Measurements from ENCODE around the gene TFCP2L1. TPM values are rescaled to one million over a fixed set of nuclear protein-coding genes. Genes with fewer than 3 reads are reported as not detected.

The TFCP2L1 gene
- total and polyA plus RNA-seq, 2 experiments from 2014 or later, result 0.94 to 6.4 TPM

DNA sequence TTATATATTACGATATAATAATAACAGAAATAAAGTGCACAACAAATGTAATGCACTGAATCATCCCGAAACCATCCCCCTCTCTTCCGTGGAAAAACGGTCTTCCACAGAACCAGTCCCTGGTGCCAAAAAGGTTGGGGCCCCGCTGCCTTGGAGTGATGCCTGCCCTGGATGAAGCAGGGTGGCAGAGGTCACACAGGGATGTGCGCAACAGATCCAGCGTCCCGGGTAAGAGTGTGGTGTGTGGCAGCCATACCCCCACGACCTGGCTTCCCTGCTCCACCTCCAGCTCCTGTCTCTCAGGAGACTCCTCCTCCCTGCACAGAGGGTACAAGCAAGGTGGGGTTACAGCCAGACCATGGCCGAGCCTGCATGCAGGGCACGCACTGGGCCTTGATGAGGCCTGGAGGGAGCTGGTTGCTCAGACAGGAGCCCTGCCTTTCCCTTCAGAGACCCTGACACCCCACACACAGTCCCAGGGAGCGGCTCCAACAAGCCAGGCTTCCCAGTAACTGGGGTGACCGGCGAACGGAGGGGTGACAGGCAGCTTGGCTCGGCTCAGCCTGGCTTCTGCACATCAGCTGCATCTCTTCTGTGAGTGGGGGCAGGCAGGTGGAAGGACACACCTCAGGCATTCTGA lies 41.1 kb downstream of the TFCP2L1 start:
- TF ChIP-seq, protein P1, sequence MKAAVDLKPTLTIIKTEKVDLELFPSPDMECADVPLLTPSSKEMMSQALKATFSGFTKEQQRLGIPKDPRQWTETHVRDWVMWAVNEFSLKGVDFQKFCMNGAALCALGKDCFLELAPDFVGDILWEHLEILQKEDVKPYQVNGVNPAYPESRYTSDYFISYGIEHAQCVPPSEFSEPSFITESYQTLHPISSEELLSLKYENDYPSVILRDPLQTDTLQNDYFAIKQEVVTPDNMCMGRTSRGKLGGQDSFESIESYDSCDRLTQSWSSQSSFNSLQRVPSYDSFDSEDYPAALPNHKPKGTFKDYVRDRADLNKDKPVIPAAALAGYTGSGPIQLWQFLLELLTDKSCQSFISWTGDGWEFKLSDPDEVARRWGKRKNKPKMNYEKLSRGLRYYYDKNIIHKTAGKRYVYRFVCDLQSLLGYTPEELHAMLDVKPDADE (IDR thresholded peaks at IDR 0.05), result no peak
- TF ChIP-seq POLR2AphosphoS5 (IDR thresholded peaks at IDR 0.05; ENCODE audit: low read depth) (no peak), NANOG (IDR thresholded peaks at IDR 0.05; ENCODE audit: borderline replicate concordance) (no peak), ZNF331 (CRISPR knock-in tag; IDR thresholded peaks at IDR 0.05; ENCODE audit: low read depth) (no peak), JUNB (IDR thresholded peaks at IDR 0.05; ENCODE audit: unreplicated experiment) (no peak), EZH2phosphoT487 (IDR thresholded peaks at IDR 0.05; ENCODE audit: unreplicated experiment) (no peak), CREB1 (CRISPR knock-in tag; IDR thresholded peaks at IDR 0.05; ENCODE audit: low read depth) (no peak), ZNF114 (CRISPR knock-in tag; IDR thresholded peaks at IDR 0.05) (no peak), ZNF462 (CRISPR knock-in tag; IDR thresholded peaks at IDR 0.05) (no peak), EZH2 (IDR thresholded peaks at IDR 0.05; ENCODE audit: low read depth, unreplicated experiment) (no peak), STAT1 (IDR thresholded peaks at IDR 0.05; ENCODE audit: unreplicated experiment) (no peak)
- TF ChIP-seq, protein P2, sequence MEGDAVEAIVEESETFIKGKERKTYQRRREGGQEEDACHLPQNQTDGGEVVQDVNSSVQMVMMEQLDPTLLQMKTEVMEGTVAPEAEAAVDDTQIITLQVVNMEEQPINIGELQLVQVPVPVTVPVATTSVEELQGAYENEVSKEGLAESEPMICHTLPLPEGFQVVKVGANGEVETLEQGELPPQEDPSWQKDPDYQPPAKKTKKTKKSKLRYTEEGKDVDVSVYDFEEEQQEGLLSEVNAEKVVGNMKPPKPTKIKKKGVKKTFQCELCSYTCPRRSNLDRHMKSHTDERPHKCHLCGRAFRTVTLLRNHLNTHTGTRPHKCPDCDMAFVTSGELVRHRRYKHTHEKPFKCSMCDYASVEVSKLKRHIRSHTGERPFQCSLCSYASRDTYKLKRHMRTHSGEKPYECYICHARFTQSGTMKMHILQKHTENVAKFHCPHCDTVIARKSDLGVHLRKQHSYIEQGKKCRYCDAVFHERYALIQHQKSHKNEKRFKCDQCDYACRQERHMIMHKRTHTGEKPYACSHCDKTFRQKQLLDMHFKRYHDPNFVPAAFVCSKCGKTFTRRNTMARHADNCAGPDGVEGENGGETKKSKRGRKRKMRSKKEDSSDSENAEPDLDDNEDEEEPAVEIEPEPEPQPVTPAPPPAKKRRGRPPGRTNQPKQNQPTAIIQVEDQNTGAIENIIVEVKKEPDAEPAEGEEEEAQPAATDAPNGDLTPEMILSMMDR (conservative IDR thresholded peaks at IDR 0.05; ENCODE audit: low read depth in 2 of 2), result no peak
- TF ChIP-seq, protein P3, sequence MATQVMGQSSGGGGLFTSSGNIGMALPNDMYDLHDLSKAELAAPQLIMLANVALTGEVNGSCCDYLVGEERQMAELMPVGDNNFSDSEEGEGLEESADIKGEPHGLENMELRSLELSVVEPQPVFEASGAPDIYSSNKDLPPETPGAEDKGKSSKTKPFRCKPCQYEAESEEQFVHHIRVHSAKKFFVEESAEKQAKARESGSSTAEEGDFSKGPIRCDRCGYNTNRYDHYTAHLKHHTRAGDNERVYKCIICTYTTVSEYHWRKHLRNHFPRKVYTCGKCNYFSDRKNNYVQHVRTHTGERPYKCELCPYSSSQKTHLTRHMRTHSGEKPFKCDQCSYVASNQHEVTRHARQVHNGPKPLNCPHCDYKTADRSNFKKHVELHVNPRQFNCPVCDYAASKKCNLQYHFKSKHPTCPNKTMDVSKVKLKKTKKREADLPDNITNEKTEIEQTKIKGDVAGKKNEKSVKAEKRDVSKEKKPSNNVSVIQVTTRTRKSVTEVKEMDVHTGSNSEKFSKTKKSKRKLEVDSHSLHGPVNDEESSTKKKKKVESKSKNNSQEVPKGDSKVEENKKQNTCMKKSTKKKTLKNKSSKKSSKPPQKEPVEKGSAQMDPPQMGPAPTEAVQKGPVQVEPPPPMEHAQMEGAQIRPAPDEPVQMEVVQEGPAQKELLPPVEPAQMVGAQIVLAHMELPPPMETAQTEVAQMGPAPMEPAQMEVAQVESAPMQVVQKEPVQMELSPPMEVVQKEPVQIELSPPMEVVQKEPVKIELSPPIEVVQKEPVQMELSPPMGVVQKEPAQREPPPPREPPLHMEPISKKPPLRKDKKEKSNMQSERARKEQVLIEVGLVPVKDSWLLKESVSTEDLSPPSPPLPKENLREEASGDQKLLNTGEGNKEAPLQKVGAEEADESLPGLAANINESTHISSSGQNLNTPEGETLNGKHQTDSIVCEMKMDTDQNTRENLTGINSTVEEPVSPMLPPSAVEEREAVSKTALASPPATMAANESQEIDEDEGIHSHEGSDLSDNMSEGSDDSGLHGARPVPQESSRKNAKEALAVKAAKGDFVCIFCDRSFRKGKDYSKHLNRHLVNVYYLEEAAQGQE (IDR thresholded peaks at IDR 0.05; ENCODE audit: unreplicated experiment), result no peak
- Histone ChIP-seq H3K36me3 (ENCODE audit: insufficient read depth) (no peaks in the 10 kb centered on the region), H3K79me2 (replicated peaks; ENCODE audit: insufficient read depth) (no peaks in the 10 kb centered on the region), H4K20me1 (replicated peaks; ENCODE audit: insufficient read depth) (no peaks in the 10 kb centered on the region), H3K4me2 (no peak overlapping the region), H3K4me3 (no peak overlapping the region), H2AFZ (no peak overlapping the region), H3K27ac (ENCODE audit: low read depth) (no peak overlapping the region), H3K27me3 (ENCODE audit: insufficient read depth) (no peaks in the 10 kb centered on the region), H3F3A (replicated peaks; ENCODE audit: low read depth) (no peaks in the 10 kb centered on the region), H3K9me2 (ENCODE audit: insufficient read depth) (no peaks in the 10 kb centered on the region), H3K4me1 (ENCODE audit: insufficient read depth) (no peaks in the 10 kb centered on the region)
- H3K27ac Mint-ChIP-seq, result no peak overlapping the region
- no peaks in the 10 kb centered on the region; the same call in 1 of the 3 replicates for H3K4me1 Mint-ChIP-seq
- no peak for DNase-seq (ENCODE audit: low spot score)
- no peak for ATAC-seq
- peaks cover 6% of the 10 kb centered on the region for H3K27me3 Mint-ChIP-seq (ENCODE audit: insufficient read depth, low read depth, poor library complexity)
- H3K36me3 Mint-ChIP-seq (ENCODE audit: low read depth), result no peaks in the 10 kb centered on the region
- H3K9me3 Mint-ChIP-seq, result no peaks in the 10 kb centered on the region
- no peak overlapping the region for H3K4me3 Mint-ChIP-seq

Data from GM23338 (cell line).